VCaP (cell line): Measurements from ENCODE around the gene ASGR1.

Source experiments
- H3K27ac ChIP-seq: fragments of 450-650 bp; 2 replicates; pipeline ENCODE4 v1.5.1; 2017
- CTCF ChIP-seq: fragments of 450-650 bp; conservative IDR thresholded peaks from 2 replicates; pipeline ENCODE4 v1.5.1; 2017; ENCODE audit warnings: mild to moderate bottlenecking, moderate library complexity

The ASGR1 gene

DNA sequence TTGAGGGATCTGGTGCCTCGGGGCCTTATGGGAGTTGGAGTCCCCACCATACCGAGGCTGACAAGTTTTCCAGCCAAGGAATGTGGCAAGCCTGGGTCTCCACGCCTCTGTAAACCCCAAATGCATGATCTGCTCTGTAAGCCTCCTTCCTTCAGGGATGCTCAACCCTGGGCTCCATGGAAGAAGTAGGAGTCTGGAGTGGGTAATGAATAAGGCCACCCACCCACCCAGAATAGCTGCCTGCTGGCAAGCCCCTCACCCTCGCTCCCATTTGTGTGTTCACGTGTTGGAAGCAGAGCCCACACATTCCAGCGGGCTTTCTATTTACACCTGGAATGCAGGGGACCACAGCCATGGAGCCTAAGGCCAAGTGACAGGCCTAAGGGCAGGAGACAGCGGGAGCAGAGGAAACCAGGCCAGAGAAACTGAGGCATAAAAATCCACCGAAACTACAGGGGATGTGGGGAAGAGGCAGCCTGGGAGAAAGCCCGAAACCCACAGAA, 36.0 kb upstream of the ASGR1 start:
- TF ChIP-seq CTCF = 0 out of 2 replicates have a peak, but pooled peaks have one; percentile 6
- H3K27ac ChIP-seq = peak overlapping the region; percentile 35; the same call in 1 of the 2 replicates

DNA sequence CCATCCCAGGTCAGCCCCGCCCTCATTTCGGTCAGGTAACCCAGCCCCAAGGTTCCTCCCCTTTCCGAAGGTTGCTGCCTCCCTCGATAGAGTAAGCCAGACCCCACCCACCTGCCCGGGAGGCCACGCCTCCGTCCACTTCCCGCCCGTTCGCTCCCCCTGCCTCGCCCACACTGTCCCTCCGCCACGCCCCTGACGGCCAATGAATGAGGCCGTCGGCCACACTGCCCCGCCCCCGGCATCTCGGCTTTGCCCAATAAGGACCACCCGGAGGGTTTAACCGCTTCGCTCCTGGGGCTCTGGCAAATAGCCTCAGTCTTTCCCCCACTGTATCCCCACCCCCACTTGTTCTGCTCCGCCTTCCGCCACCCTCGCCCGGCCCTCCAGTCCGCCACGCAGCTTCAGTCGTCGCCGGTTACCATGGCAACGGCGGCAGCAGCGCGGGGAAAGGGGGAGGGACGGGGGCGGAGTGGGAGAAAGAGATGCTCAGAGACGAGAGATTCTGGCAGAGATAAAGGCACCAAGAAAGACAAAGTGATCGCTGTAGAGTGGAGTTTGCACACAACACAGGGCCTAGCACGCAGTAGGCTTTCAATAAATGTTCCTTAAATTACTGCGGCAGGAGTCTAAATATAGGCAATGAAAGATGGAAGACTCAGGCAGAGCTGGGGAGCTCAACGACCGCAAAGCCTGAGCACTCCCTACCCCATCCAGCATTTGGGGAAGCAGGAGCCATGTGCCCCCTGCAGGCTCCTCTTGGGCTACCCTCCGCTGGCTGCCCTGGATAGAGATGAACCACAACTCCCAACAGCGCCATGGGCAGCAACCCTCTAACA, 35.3 kb upstream of the ASGR1 start:
- H3K27ac ChIP-seq = peak overlapping the region; percentile 35; the same call in 1 of the 2 replicates
- TF ChIP-seq CTCF = peak; percentile 54

GRCh38 chr17:7213895-7214299, 34.7 kb upstream of the ASGR1 start:
- no peak overlapping the region for H3K27ac ChIP-seq
- TF ChIP-seq CTCF = peak; percentile 21; the same call in 1 of the 2 replicates

DNA sequence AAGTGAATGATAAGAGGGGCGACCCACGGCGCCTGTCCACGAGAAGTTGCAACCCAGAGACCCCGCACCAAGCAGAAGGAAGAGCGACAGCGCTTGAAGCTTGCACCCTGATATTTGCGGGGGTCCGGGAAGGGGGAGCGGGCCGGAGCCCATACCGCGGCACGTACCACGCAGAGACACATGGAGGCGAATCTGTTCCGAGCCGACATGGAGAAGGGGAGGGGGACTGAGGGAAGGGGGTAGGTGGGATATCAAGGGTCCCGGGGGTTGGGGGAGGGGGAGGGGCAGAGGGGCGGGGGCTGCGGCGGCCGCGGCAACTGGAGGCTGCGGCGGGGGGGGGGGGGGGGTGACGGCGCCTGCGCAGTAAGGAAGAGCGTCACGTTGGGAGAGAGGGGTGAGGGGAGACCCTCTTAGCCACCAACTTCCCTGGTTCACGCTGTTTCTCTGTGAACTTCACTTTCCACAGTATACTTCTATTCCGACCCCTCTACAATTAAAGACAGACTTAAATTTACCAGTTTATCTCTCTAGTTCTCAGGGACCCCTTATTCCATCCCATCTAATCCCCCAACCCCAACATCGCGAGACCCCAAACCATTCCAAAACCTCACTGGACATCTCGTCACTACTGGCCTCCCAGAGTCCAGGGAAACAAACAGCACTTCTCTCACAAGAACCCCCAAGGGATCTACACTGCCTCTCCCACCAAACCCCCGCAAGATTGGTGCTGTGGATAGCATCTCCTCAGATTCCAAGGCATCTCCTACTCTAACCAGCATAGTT, 32.5 kb upstream of the ASGR1 start:
- no peak overlapping the region for H3K27ac ChIP-seq
- no peak for TF ChIP-seq CTCF

DNA sequence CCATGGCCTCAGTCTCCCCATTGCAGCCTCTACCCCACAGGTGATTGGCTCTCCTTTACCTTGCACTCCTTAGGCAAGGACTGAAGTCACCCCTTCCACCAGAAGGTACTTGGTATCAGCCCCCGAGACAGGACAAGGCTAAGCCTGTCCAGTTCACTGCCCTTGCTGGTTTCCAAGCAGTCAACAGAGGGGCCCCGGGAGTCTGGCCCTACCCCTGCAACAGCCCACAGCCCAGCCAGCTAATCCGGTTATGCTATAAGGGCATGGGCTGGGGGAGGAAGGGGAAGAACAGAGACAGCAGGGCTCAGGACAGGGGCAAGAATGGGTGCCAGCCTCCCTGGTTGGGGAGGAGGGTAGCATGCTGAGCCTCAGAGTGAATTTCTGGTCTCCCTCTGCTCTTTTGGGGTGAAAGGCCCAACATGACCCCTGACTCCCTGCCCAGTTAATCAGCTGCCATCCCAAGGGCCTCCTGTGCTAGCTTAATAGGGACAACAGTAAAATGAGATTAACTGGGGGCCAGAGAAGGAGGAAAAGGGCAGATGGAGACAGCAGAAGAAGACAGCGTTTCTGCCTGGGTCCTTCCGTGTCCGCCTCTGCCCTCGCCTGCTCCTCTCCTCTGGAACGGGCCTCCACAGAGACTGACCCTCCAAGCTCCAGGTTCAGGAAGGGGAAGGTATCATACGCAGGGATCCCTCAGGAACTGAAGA, 29.7 kb upstream of the ASGR1 start:
- H3K27ac ChIP-seq = no peak overlapping the region
- TF ChIP-seq CTCF = no peak

DNA sequence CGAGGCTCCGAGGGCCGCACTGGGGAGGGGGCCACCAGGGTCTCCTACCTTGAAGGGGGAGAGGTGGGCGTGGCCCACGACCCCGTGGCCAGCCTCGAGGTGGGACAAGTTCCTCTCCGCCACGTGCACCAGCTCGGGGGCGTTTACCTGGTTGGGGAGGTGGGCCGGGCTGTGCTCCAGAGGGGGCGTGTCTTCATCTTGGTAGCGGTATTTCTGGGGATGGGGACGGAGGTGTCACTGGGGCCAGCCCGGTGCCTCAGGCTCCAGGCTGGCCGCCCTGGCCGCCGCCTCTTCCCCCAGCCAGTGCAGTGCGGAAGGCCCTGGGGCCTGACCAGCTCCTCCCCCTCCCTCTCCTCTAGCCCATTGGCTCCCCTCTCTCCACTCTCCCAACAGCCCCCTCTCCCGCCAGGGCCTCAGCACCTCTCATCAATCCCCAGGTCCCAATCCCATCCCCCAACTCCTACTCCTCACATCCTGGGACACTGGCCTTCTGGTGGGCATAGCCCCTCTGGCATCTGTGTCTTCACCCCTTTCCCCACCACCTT, 28.9 kb upstream of the ASGR1 start:
- TF ChIP-seq CTCF = no peak
- H3K27ac ChIP-seq = no peak overlapping the region
